ELF-1 (cell line): Measurements from ENCODE around the gene DCAF8.

Experiments
- DNase-seq: peaks from one replicate; pipeline ENCODE4 v3.0.0-alpha.2; 2016; ENCODE audit warnings: low read depth, low spot score

The DCAF8 gene

GRCh38 chr1:160227034-160227433 is 35.3 kb downstream of the DCAF8 start:
- DNase-seq, result no peak

GRCh38 chr1:160226623-160227022 is 35.7 kb downstream of the DCAF8 start:
- no peak for DNase-seq

- no peak for DNase-seq
Measured at GRCh38 chr1:160225345-160225744, 37.0 kb downstream of the DCAF8 start.

- no peak for DNase-seq
Measured at GRCh38 chr1:160224606-160225005, 37.7 kb downstream of the DCAF8 start.

GRCh38 chr1:160222546-160222945 is 39.8 kb downstream of the DCAF8 start:
- DNase-seq, result no peak

- DNase-seq, result no peak
Measured at GRCh38 chr1:160221089-160221488, 41.3 kb downstream of the DCAF8 start.

GRCh38 chr1:160220301-160220700 is 42.0 kb downstream of the DCAF8 start:
- DNase-seq, result no peak

- peak; percentile 78 for DNase-seq
Measured at GRCh38 chr1:160219062-160219929, 43.1 kb downstream of the DCAF8 start.

GRCh38 chr1:160217481-160218051 is 44.8 kb downstream of the DCAF8 start:
- no peak for DNase-seq

GRCh38 chr1:160216301-160216700 is 46.0 kb downstream of the DCAF8 start:
- no peak for DNase-seq

GRCh38 chr1:160214481-160215140 is 47.7 kb downstream of the DCAF8 start:
- no peak for DNase-seq

GRCh38 chr1:160211046-160211790 is 51.1 kb downstream of the DCAF8 start:
- no peak for DNase-seq

- no peak for DNase-seq
Measured at GRCh38 chr1:160210561-160210960, 51.8 kb downstream of the DCAF8 start.

- no peak for DNase-seq
Measured at GRCh38 chr1:160209321-160210046, 52.9 kb downstream of the DCAF8 start.

- no peak for DNase-seq
Measured at GRCh38 chr1:160208557-160209320, 53.6 kb downstream of the DCAF8 start.

- no peak for DNase-seq
Measured at GRCh38 chr1:160207771-160208556, 54.4 kb downstream of the DCAF8 start.

- no peak for DNase-seq
Measured at GRCh38 chr1:160207118-160207650, 55.2 kb downstream of the DCAF8 start.

- DNase-seq, result peak; percentile 76
Measured at GRCh38 chr1:160206421-160207117, 55.8 kb downstream of the DCAF8 start.

GRCh38 chr1:160206036-160206389 is 56.3 kb downstream of the DCAF8 start:
- peak; percentile 43 for DNase-seq
